ENCODE measurements around the gene NCAM2. TPM values are rescaled to one million over a fixed set of nuclear protein-coding genes. Genes with fewer than 3 reads are reported as not detected.

NCAM2 gene
- total and polyA plus RNA-seq, 4 donors, result 0.45 to 11.7 (median 5.8) TPM

DNA sequence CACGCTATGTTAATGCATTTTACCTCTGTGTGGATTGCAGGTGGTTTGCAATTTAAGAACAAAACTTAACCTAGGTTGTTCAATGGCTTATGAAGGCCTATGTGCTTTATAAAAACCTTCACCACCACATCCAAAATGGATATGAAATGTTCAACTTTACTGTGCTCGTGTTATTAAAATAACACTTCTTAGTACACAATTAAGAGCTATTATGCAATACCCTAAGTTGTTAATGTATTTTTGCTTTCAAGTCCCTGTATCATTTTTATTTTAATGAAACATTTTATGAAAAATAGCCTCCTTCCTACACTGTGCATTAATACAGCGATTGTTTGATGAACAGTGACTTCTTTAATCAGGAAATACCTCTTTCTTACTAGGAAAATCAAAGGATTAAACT lies 12.0 kb downstream of the NCAM2 start:
- H3K9me3 ChIP-seq (ENCODE audit: control insufficient read depth in 4 of 4, insufficient read depth in 3 of 4, low read length in 3 of 4), result no peaks in the 10 kb centered on the region
- ATAC-seq (ENCODE audit: insufficient read depth, low FRiP score), result no peak
- 64 to 77% methylated on average over 3 of the region's 3 CpGs for WGBS, 2 donors

DNA sequence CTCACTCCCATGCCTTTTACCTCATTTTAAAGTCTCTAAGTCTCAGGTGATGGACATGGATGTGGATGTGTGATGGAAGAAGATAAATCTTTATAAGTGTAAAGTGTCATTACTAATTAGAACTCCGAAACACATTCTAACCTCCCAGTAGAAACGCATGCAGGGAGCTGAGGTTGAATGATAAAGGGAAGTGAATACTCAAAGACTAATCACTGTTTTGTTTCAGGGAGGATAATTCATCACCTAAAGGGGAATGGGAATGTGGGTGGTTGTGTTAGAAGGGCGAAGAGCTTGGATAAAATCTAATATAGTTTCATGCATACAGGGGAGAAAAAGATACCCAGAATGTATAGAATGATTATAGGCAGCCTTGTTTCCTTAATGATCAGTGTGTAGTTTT lies 12.5 kb downstream of the NCAM2 start:
- H3K4me3 ChIP-seq, result no peak overlapping the region
- H3K36me3 ChIP-seq (ENCODE audit: control insufficient read depth in 4 of 4, insufficient read depth in 4 of 4, low read length in 4 of 4), result no peaks in the 10 kb centered on the region
- no peaks in the 10 kb centered on the region for H3K9me3 ChIP-seq (ENCODE audit: control insufficient read depth in 4 of 4, insufficient read depth in 3 of 4, low read length in 3 of 4)
- H3K27me3 ChIP-seq (ENCODE audit: control insufficient read depth in 3 of 3, insufficient read depth in 3 of 3, low read length in 2 of 3), result no peaks in the 10 kb centered on the region
- H3K9ac ChIP-seq (ENCODE audit: insufficient read depth in 1 of 2, low read length in 2 of 2), result no peak overlapping the region
- 64 to 75% methylated on average over 3 of the region's 3 CpGs for WGBS, 2 donors
- TF ChIP-seq CTCF (IDR thresholded peaks at IDR 0.05; ENCODE audit: control extremely low read depth, extremely low read depth), result no peak
- ATAC-seq (ENCODE audit: insufficient read depth, low FRiP score) (no peak), DNase-seq (no peak)
- H3K27ac ChIP-seq (ENCODE audit: low read depth in 1 of 2, low read length in 1 of 2), result no peak overlapping the region
- H3K4me1 ChIP-seq (ENCODE audit: control insufficient read depth in 5 of 5, insufficient read depth in 5 of 5, low read length in 5 of 5), result no peaks in the 10 kb centered on the region

More for the DNA sequence above, 12.0 kb downstream of the NCAM2 start:
- no peaks in the 10 kb centered on the region for H3K36me3 ChIP-seq (ENCODE audit: control insufficient read depth in 4 of 4, insufficient read depth in 4 of 4, low read length in 4 of 4)
- H3K27me3 ChIP-seq (ENCODE audit: control insufficient read depth in 3 of 3, insufficient read depth in 3 of 3, low read length in 2 of 3), result no peaks in the 10 kb centered on the region
- H3K4me3 ChIP-seq, result no peak overlapping the region
- no peak for TF ChIP-seq CTCF (IDR thresholded peaks at IDR 0.05; ENCODE audit: control extremely low read depth, extremely low read depth)
- no peaks in the 10 kb centered on the region for H3K4me1 ChIP-seq (ENCODE audit: control insufficient read depth in 5 of 5, insufficient read depth in 5 of 5, low read length in 5 of 5)
- no peak overlapping the region for H3K9ac ChIP-seq (ENCODE audit: insufficient read depth in 1 of 2, low read length in 2 of 2)
- H3K27ac ChIP-seq (ENCODE audit: low read depth in 1 of 2, low read length in 1 of 2), result no peak overlapping the region
- DNase-seq, result no peak

DNA sequence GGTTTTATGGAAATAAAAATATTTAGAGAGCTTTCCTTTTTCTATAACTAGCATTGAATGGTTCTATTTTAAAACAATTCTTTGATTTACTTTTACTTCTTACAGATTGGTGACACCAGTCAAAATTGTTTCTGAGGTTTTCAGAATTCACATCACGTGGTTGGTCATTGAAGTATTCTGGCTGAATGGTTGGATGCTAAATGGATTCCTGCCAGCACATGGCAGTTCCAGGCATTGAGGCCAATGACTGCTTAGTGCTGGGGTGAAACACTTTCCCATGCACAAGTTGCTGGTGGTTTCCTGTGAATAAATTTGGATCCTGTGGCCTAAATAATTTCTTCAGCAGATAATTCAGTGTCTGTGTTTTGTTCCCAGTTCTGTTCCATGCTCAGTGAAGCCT lies 20.6 kb downstream of the NCAM2 start:
- ATAC-seq (ENCODE audit: insufficient read depth, low FRiP score), result no peak
- Histone ChIP-seq H3K36me3 (ENCODE audit: control insufficient read depth in 4 of 4, insufficient read depth in 4 of 4, low read length in 4 of 4) (no peaks in the 10 kb centered on the region), H3K4me3 (no peak overlapping the region), H3K9ac (ENCODE audit: insufficient read depth in 1 of 2, low read length in 2 of 2) (no peak overlapping the region), H3K27me3 (ENCODE audit: control insufficient read depth in 3 of 3, insufficient read depth in 3 of 3, low read length in 2 of 3) (no peaks in the 10 kb centered on the region), H3K27ac (ENCODE audit: low read depth in 1 of 2, low read length in 1 of 2) (no peak overlapping the region), H3K4me1 (ENCODE audit: control insufficient read depth in 5 of 5, insufficient read depth in 5 of 5, low read length in 5 of 5) (no peaks in the 10 kb centered on the region), H3K9me3 (ENCODE audit: control insufficient read depth in 4 of 4, insufficient read depth in 3 of 4, low read length in 3 of 4) (no peaks in the 10 kb centered on the region)
- TF ChIP-seq CTCF (IDR thresholded peaks at IDR 0.05; ENCODE audit: control extremely low read depth, extremely low read depth), result no peak
- WGBS, 2 donors, result 22 to 37% methylated on average over 1 of the region's 1 CpG
- no peak for DNase-seq

- Histone ChIP-seq H3K27ac (ENCODE audit: low read depth in 1 of 2, low read length in 1 of 2) (no peak overlapping the region), H3K4me3 (no peak overlapping the region), H3K4me1 (ENCODE audit: control insufficient read depth in 5 of 5, insufficient read depth in 5 of 5, low read length in 5 of 5) (no peaks in the 10 kb centered on the region), H3K36me3 (ENCODE audit: control insufficient read depth in 4 of 4, insufficient read depth in 4 of 4, low read length in 4 of 4) (no peaks in the 10 kb centered on the region), H3K9me3 (ENCODE audit: control insufficient read depth in 4 of 4, insufficient read depth in 3 of 4, low read length in 3 of 4) (no peaks in the 10 kb centered on the region), H3K9ac (ENCODE audit: insufficient read depth in 1 of 2, low read length in 2 of 2) (no peak overlapping the region), H3K27me3 (ENCODE audit: control insufficient read depth in 3 of 3, insufficient read depth in 3 of 3, low read length in 2 of 3) (no peaks in the 10 kb centered on the region)
- DNase-seq (no peak), ATAC-seq (ENCODE audit: insufficient read depth, low FRiP score) (no peak)
- WGBS, 2 donors, result 83 to 85% methylated on average over 4 of the region's 4 CpGs
- no peak for TF ChIP-seq CTCF (IDR thresholded peaks at IDR 0.05; ENCODE audit: control extremely low read depth, extremely low read depth)
Measured at GRCh38 chr21:21019681-21020080, 21.5 kb downstream of the NCAM2 start.
